ENCODE data around the gene CYB561D1. TPM values are rescaled to one million over a fixed set of nuclear protein-coding genes. Genes with fewer than 3 reads are reported as not detected.

Gene CYB561D1
- total and polyA plus RNA-seq, 2 donors (not counting 3 experiments of a cell fraction or from before 2014, with no cell fraction given) = 7.2 to 7.3 TPM

GRCh38 chr1:109475261-109475660 lies 18.6 kb upstream of the CYB561D1 start:
- TF ChIP-seq CTCF (IDR thresholded peaks at IDR 0.05; ENCODE audit: extremely low read depth in 1 of 2, insufficient read depth in 1 of 2, low read depth in 1 of 2, low read length in 2 of 2) (no peak), GATA2 (IDR thresholded peaks at IDR 0.05; ENCODE audit: insufficient read depth, insufficient read length, low read depth, low read length) (no peak)
- DNase-seq (ENCODE audit: low read depth, low spot score) (no peak), FAIRE-seq (no peak)
- dilution Hi-C loops (cut with MboI; ENCODE audit: extremely low pct_ligation_motif_present, low sequenced_read_pairs) = no loop called here
- no peak overlapping the region for H2AFZ ChIP-seq (ENCODE audit: low read depth, low read length)
- BruUV-seq (replicated peaks) = no TSS peak
- H3K9ac ChIP-seq (replicated peaks; ENCODE audit: extremely low read depth, insufficient read depth, low read length) = no peak overlapping the region
- H3K36me3 ChIP-seq (ENCODE audit: control insufficient read depth in 2 of 2, extremely low read depth in 1 of 2, insufficient read depth in 2 of 2, low read length in 2 of 2) = no peaks in the 10 kb centered on the region
- no peaks in the 10 kb centered on the region for H3K9me3 ChIP-seq (replicated peaks; ENCODE audit: control insufficient read depth, insufficient read depth, low read length)
- H3K27me3 ChIP-seq (ENCODE audit: control insufficient read depth in 2 of 2, insufficient read depth in 2 of 2, low read length in 2 of 2) = peaks cover 29 to 34% of the 10 kb centered on the region in 2 experiments
- no peak overlapping the region for H3K27ac ChIP-seq (ENCODE audit: insufficient read depth, low read depth, low read length)
- H4K20me1 ChIP-seq (replicated peaks; ENCODE audit: control insufficient read depth, extremely low read depth, insufficient read depth, low read length) = no peaks in the 10 kb centered on the region
- H3K79me2 ChIP-seq (ENCODE audit: control insufficient read depth, insufficient read depth, low read length) = no peaks in the 10 kb centered on the region
- H3K4me2 ChIP-seq (ENCODE audit: insufficient read depth, low read length) = no peak overlapping the region
- CTCF ChIA-PET = interaction anchor here (1.2 kb wide), 1 partner anchor 57 kb away, joined by 5 read pairs; no protein-coding TSS in a partner anchor
- intact Hi-C loops (cut with micrococcal nuclease) = no loop called here
- H3K4me3 ChIP-seq (replicated peaks in 1 of 3; ENCODE audit: insufficient read depth in 1 of 3, low read depth in 1 of 3, low read length in 3 of 3) = no peak overlapping the region
- POLR2A ChIA-PET = no interaction called here
- no peaks in the 10 kb centered on the region for H3K9me1 ChIP-seq (replicated peaks; ENCODE audit: control insufficient read depth, extremely low read depth, insufficient read depth, low read length)
- no peaks in the 10 kb centered on the region for H3K4me1 ChIP-seq (ENCODE audit: control insufficient read depth, extremely low read depth, insufficient read depth, low read length)

- CTCF ChIA-PET = interaction anchor here (0.7 kb wide), 1 partner anchor 52 kb away, joined by 3 read pairs; no protein-coding TSS in a partner anchor
- POLR2A ChIA-PET = no interaction called here
- no peaks in the 10 kb centered on the region for H3K79me2 ChIP-seq (ENCODE audit: control insufficient read depth, insufficient read depth, low read length)
- no peak overlapping the region for H3K9ac ChIP-seq (replicated peaks; ENCODE audit: extremely low read depth, insufficient read depth, low read length)
- H2AFZ ChIP-seq (ENCODE audit: low read depth, low read length) = no peak overlapping the region
- no peaks in the 10 kb centered on the region for H3K9me1 ChIP-seq (replicated peaks; ENCODE audit: control insufficient read depth, extremely low read depth, insufficient read depth, low read length)
- H3K4me2 ChIP-seq (ENCODE audit: insufficient read depth, low read length) = no peak overlapping the region
- no peak overlapping the region for H3K4me3 ChIP-seq (replicated peaks in 1 of 3; ENCODE audit: insufficient read depth in 1 of 3, low read depth in 1 of 3, low read length in 3 of 3)
- peaks cover 27 to 32% of the 10 kb centered on the region in 2 experiments for H3K27me3 ChIP-seq (ENCODE audit: control insufficient read depth in 2 of 2, insufficient read depth in 2 of 2, low read length in 2 of 2)
- H3K27ac ChIP-seq (ENCODE audit: insufficient read depth, low read depth, low read length) = no peak overlapping the region
- no peaks in the 10 kb centered on the region for H4K20me1 ChIP-seq (replicated peaks; ENCODE audit: control insufficient read depth, extremely low read depth, insufficient read depth, low read length)
- dilution Hi-C loops (cut with MboI; ENCODE audit: extremely low pct_ligation_motif_present, low sequenced_read_pairs) = no loop called here
- FAIRE-seq (no peak), DNase-seq (ENCODE audit: low read depth, low spot score) (no peak)
- H3K9me3 ChIP-seq (replicated peaks; ENCODE audit: control insufficient read depth, insufficient read depth, low read length) = no peaks in the 10 kb centered on the region
- no peaks in the 10 kb centered on the region for H3K4me1 ChIP-seq (ENCODE audit: control insufficient read depth, extremely low read depth, insufficient read depth, low read length)
- intact Hi-C loops (cut with micrococcal nuclease) = no loop called here
- no TSS peak for BruUV-seq (replicated peaks)
- no peak for TF ChIP-seq JUN (IDR thresholded peaks at IDR 0.05; ENCODE audit: borderline replicate concordance, insufficient read depth, insufficient read length, low read depth)
- no peak for TF ChIP-seq EZH2 (IDR thresholded peaks at IDR 0.05; ENCODE audit: borderline replicate concordance, low read depth, low read length, severe bottlenecking)
- TF ChIP-seq FOS (IDR thresholded peaks at IDR 0.05; ENCODE audit: borderline replicate concordance, insufficient read depth, low read length) = no peak
- no peak for TF ChIP-seq MYC (IDR thresholded peaks at IDR 0.05; ENCODE audit: low read depth, low read length)
- no peak for TF ChIP-seq POLR2AphosphoS5 (IDR thresholded peaks at IDR 0.05; ENCODE audit: insufficient read depth, low read depth, low read length)
- no peak for TF ChIP-seq POLR2A (IDR thresholded peaks at IDR 0.05; ENCODE audit: low read depth, low read length)
- H3K36me3 ChIP-seq (ENCODE audit: control insufficient read depth in 2 of 2, extremely low read depth in 1 of 2, insufficient read depth in 2 of 2, low read length in 2 of 2) = no peaks in the 10 kb centered on the region
Observed at GRCh38 chr1:109476825-109477224, 17.1 kb upstream of the CYB561D1 start.

Measured in endothelial cell of umbilical vein (primary cell).